H9 (cell line): ENCODE results near the gene PLB1. TPM values are rescaled to one million over a fixed set of nuclear protein-coding genes. Genes with fewer than 3 reads are reported as not detected.

Experiments used
- DNase-seq: peaks from one replicate; pipeline ENCODE4 v3.0.0-alpha.2; 2017
- H2AFZ ChIP-seq: one replicate; pipeline ENCODE4 v1.6.1; 2013; ENCODE audit warnings: mild to moderate bottlenecking, low read length, control low read depth, moderate library complexity
- H2AK5ac ChIP-seq: 2 replicates; pipeline ENCODE4 v1.6.1; 2013; ENCODE audit warnings: low read length, control low read depth, mixed read lengths; ENCODE audit not compliant: insufficient read length
- H2BK120ac ChIP-seq: one replicate; pipeline ENCODE4 v1.6.1; 2013; ENCODE audit warnings: low read depth, mild to moderate bottlenecking, low read length, control low read depth, inconsistent platforms; ENCODE audit not compliant: poor library complexity, severe bottlenecking
- H2BK12ac ChIP-seq: 2 replicates; pipeline ENCODE4 v1.6.1; 2013; ENCODE audit warnings: low read length, control low read depth, mixed read lengths, low read depth; ENCODE audit not compliant: insufficient read length
- H2BK15ac ChIP-seq: 2 replicates; pipeline ENCODE4 v1.6.1; 2013; ENCODE audit warnings: low read depth, low read length, control low read depth
- H2BK20ac ChIP-seq: one replicate; pipeline ENCODE4 v1.6.1; 2013; ENCODE audit warnings: low read depth, mild to moderate bottlenecking, low read length, control low read depth, inconsistent platforms; ENCODE audit not compliant: poor library complexity, severe bottlenecking
- H2BK5ac ChIP-seq: 2 replicates; pipeline ENCODE4 v1.6.1; 2013; ENCODE audit warnings: low read length, control low read depth, mixed read lengths; ENCODE audit not compliant: insufficient read length
- H3K14ac ChIP-seq: 2 replicates; pipeline ENCODE4 v1.6.1; 2013; ENCODE audit warnings: low read length, control low read depth; ENCODE audit not compliant: insufficient read depth
- H3K18ac ChIP-seq: 2 replicates; pipeline ENCODE4 v1.6.1; 2013; ENCODE audit warnings: low read depth, mild to moderate bottlenecking, mixed read lengths, low read length, control low read depth; ENCODE audit not compliant: insufficient read length
- H3K23ac ChIP-seq: 2 replicates; pipeline ENCODE4 v1.6.1; 2013; ENCODE audit warnings: low read length, control low read depth, mixed read lengths, low read depth; ENCODE audit not compliant: insufficient read length
- H3K23me2 ChIP-seq: 2 replicates; pipeline ENCODE4 v1.6.1; 2013; ENCODE audit warnings: low read depth, mild to moderate bottlenecking, mixed read lengths, low read length, control low read depth; ENCODE audit not compliant: insufficient read length, poor library complexity, severe bottlenecking
- H3K27ac ChIP-seq: 2 replicates; pipeline ENCODE4 v1.5.1; 2013; ENCODE audit warnings: low read length, control low read depth, mixed read lengths, low read depth; ENCODE audit not compliant: insufficient read length
- H3K27me3 ChIP-seq: 2 replicates; pipeline ENCODE4 v1.6.1; 2013; ENCODE audit warnings: low read length, control low read depth, inconsistent platforms; ENCODE audit not compliant: insufficient read depth
- H3K4ac ChIP-seq: 2 replicates; pipeline ENCODE4 v1.6.1; 2013; ENCODE audit warnings: low read depth, mild to moderate bottlenecking, control low read depth, inconsistent platforms, low read length, moderate library complexity
- H3K4me1 ChIP-seq: 2 replicates; pipeline ENCODE4 v1.6.1; 2013; ENCODE audit warnings: low read length, control low read depth, inconsistent platforms; ENCODE audit not compliant: insufficient read depth
- H3K4me2 ChIP-seq: 2 replicates; pipeline ENCODE4 v1.6.1; 2013; ENCODE audit warnings: low read length, control low read depth, mixed read lengths; ENCODE audit not compliant: insufficient read length, insufficient read depth
- H3K56ac ChIP-seq: 2 replicates; pipeline ENCODE4 v1.6.1; 2013; ENCODE audit warnings: low read depth, mild to moderate bottlenecking, mixed read lengths, low read length, control low read depth; ENCODE audit not compliant: insufficient read length
- H3K79me1 ChIP-seq: 2 replicates; pipeline ENCODE4 v1.6.1; 2013; ENCODE audit warnings: low read depth, mild to moderate bottlenecking, moderate library complexity, low read length, control low read depth, inconsistent platforms; ENCODE audit not compliant: insufficient read depth, poor library complexity, severe bottlenecking
- H3K79me2 ChIP-seq: 2 replicates; pipeline ENCODE4 v1.6.1; 2013; ENCODE audit warnings: low read length, control low read depth, inconsistent platforms; ENCODE audit not compliant: insufficient read depth
- H3K9ac ChIP-seq: 2 replicates; pipeline ENCODE4 v1.6.1; 2013; ENCODE audit warnings: low read length, control low read depth, mixed read lengths; ENCODE audit not compliant: insufficient read length; ENCODE audit errors: extremely low read depth
- H3K9me3 ChIP-seq: one replicate; pipeline ENCODE4 v1.6.1; 2013; ENCODE audit warnings: low read depth, low read length, inconsistent platforms; ENCODE audit not compliant: control insufficient read depth
- H3T11ph ChIP-seq: one replicate; pipeline ENCODE4 v1.6.1; 2013; ENCODE audit warnings: mild to moderate bottlenecking, low read length, control low read depth, inconsistent platforms
- H4K20me1 ChIP-seq: one replicate; pipeline ENCODE4 v1.6.1; 2013; ENCODE audit not compliant: control insufficient read depth, insufficient read length, insufficient read depth
- H4K5ac ChIP-seq: 2 replicates; pipeline ENCODE4 v1.6.1; 2013; ENCODE audit warnings: low read depth, mild to moderate bottlenecking, mixed read lengths, low read length, control low read depth; ENCODE audit not compliant: insufficient read length
- H4K8ac ChIP-seq: replicated peaks from 2 replicates; pipeline ENCODE4 v1.6.1; 2013; ENCODE audit warnings: low read length, control low read depth, mixed read lengths, low read depth; ENCODE audit not compliant: insufficient read length
- H4K91ac ChIP-seq: 2 replicates; pipeline ENCODE4 v1.6.1; 2013; ENCODE audit warnings: low read depth, mild to moderate bottlenecking, moderate library complexity, mixed read lengths, low read length, control low read depth; ENCODE audit not compliant: insufficient read length
- H3K27ac Mint-ChIP-seq, 3 experiments: 2 replicates in 2 of 3; 3 replicates in 1 of 3; pipeline ENCODE4 v1.8.0; 2020 to 2021; ENCODE audit warnings: mixed read lengths in 3 of 3, mild to moderate bottlenecking in 1 of 3, moderate library complexity in 1 of 3
- H3K27me3 Mint-ChIP-seq: 2 replicates; pipeline ENCODE4 v1.8.0; 2021; ENCODE audit warnings: low read depth, mild to moderate bottlenecking, moderate library complexity, mixed read lengths
- H3K36me3 Mint-ChIP-seq, 3 experiments: 2 replicates in 2 of 3; 3 replicates in 1 of 3; pipeline ENCODE4 v1.8.0; 2020 to 2021; ENCODE audit warnings: low read depth in 3 of 3, mixed read lengths in 3 of 3; ENCODE audit not compliant: insufficient read depth in 1 of 3
- H3K4me1 Mint-ChIP-seq, 2 experiments: 2 replicates each; pipeline ENCODE4 v1.8.0; 2020; ENCODE audit warnings: mixed read lengths in 2 of 2
- H3K4me3 Mint-ChIP-seq, 2 experiments: 2 replicates in 1 of 2; 3 replicates in 1 of 2; pipeline ENCODE4 v1.8.0; 2020 to 2021; ENCODE audit warnings: mild to moderate bottlenecking in 2 of 2, mixed read lengths in 2 of 2, moderate library complexity in 1 of 2
- H3K9me3 Mint-ChIP-seq, 2 experiments: 2 replicates in 1 of 2; 3 replicates in 1 of 2; pipeline ENCODE4 v1.8.0; 2020; ENCODE audit warnings: mild to moderate bottlenecking in 2 of 2, mixed read lengths in 2 of 2, moderate library complexity in 1 of 2
- WGBS: extraction: QIAGEN DNeasy Blood & Tissue Kit; methylation state at CpG from one replicate; pipeline ENCODE4 v1.1.7; 2013; ENCODE audit warnings: missing lambda C conversion rate, low lambda C conversion rate, mixed read lengths; ENCODE audit not compliant: insufficient read length; ENCODE audit errors: extremely low coverage; 5-methylcytosine and 5-hydroxymethylcytosine counted together
- total RNA-seq: library from RNA; stranded (reverse); gene quantifications from 2 replicates; pipeline ENCODE4 v1.2.1, GENCODE V29; 2021
- TF ChIP-seq, protein P1 (sequence below): fragments of 200-600 bp; sonication (generic); conservative IDR thresholded peaks from 3 replicates; pipeline ENCODE4 v1.8.0; 2021; ENCODE audit warnings: antibody characterized with exemption, mild to moderate bottlenecking

PLB1 gene
- total RNA-seq, 1 experiment from 2014 or later = not detected

- Histone ChIP-seq H3K79me1 (no peaks in the 10 kb centered on the region), H2AFZ (no peak overlapping the region)
- no CpG with 5 or more reads among the region's 14 CpGs for WGBS
These were observed 41.6 kb upstream of the PLB1 start for GRCh38 chr2:28454016-28454930.

More at GRCh38 chr2:28454016-28454930, 41.6 kb upstream of the PLB1 start:
- no peaks in the 10 kb centered on the region for H3K36me3 Mint-ChIP-seq
- Histone ChIP-seq H3K4me2 (no peak overlapping the region), H2AK5ac (no peak overlapping the region), H2BK15ac (no peak overlapping the region), H3K4me1 (no peaks in the 10 kb centered on the region; the same call in 1 of the 2 replicates), H3K14ac (no peak overlapping the region), H3K4ac (no peak overlapping the region), H3K56ac (no peak overlapping the region), H3K9ac (no peak overlapping the region), H3K23me2 (no peaks in the 10 kb centered on the region), H2BK20ac (no peak overlapping the region), H4K8ac (no peak overlapping the region), H2BK5ac (no peak overlapping the region), H3K27ac (no peak overlapping the region), H3K18ac (no peak overlapping the region), H3T11ph (no peak overlapping the region), H2BK120ac (no peak overlapping the region), H4K91ac (no peak overlapping the region), H3K27me3 (no peaks in the 10 kb centered on the region), H3K9me3 (no peaks in the 10 kb centered on the region), H4K20me1 (no peaks in the 10 kb centered on the region), H3K79me2 (no peaks in the 10 kb centered on the region), H2BK12ac (no peak overlapping the region), H3K23ac (no peak overlapping the region), H4K5ac (no peak overlapping the region)
- H3K9me3 Mint-ChIP-seq = no peaks in the 10 kb centered on the region
- TF ChIP-seq, protein P1, sequence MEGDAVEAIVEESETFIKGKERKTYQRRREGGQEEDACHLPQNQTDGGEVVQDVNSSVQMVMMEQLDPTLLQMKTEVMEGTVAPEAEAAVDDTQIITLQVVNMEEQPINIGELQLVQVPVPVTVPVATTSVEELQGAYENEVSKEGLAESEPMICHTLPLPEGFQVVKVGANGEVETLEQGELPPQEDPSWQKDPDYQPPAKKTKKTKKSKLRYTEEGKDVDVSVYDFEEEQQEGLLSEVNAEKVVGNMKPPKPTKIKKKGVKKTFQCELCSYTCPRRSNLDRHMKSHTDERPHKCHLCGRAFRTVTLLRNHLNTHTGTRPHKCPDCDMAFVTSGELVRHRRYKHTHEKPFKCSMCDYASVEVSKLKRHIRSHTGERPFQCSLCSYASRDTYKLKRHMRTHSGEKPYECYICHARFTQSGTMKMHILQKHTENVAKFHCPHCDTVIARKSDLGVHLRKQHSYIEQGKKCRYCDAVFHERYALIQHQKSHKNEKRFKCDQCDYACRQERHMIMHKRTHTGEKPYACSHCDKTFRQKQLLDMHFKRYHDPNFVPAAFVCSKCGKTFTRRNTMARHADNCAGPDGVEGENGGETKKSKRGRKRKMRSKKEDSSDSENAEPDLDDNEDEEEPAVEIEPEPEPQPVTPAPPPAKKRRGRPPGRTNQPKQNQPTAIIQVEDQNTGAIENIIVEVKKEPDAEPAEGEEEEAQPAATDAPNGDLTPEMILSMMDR = no peak
- DNase-seq = no peak
- H3K4me1 Mint-ChIP-seq = peaks cover 9 to 13% of the 10 kb centered on the region in 2 experiments
- H3K27ac Mint-ChIP-seq = no peak overlapping the region
- no peaks in the 10 kb centered on the region; the same call in 1 of the 2 replicates for H3K27me3 Mint-ChIP-seq
- no peak overlapping the region for H3K4me3 Mint-ChIP-seq
